OCI-LY3 (cell line): ENCODE results near the gene JCHAIN.
A peak's percentile ranks its signal among the peaks of the same experiment; 100 is the strongest.
"Not testable (repeated sequence)": the region's sequence is repeated elsewhere in the genome, so short reads cannot be mapped to it uniquely, and the experiment has no call there.

Source experiments
- H2AFZ ChIP-seq: fragments of 200-600, 300-600 bp; shearing (Covaris generic); 2 replicates; pipeline ENCODE4 v1.6.0; 2014; ENCODE audit warnings: antibody characterized with exemption, low read depth, low read length
- H3K27ac ChIP-seq: fragments of 200-600, 300-600 bp; sonication (generic); 2 replicates; pipeline ENCODE4 v1.5.1; 2014; ENCODE audit warnings: mild to moderate bottlenecking, low read length, moderate library complexity, mixed read lengths
- H3K27me3 ChIP-seq: fragments of 200-600, 300-600 bp; sonication (generic); 2 replicates; pipeline ENCODE4 v1.6.1; 2014; ENCODE audit warnings: low read depth, low read length, mixed read lengths
- H3K36me3 ChIP-seq: fragments of 200-600, 300-600 bp; sonication (generic); replicated peaks from 2 replicates; pipeline ENCODE3; 2014; ENCODE audit warnings: low read depth, low read length, mixed read lengths
- H3K4me1 ChIP-seq: fragments of 300-600, 200-600 bp; sonication (generic); 2 replicates; pipeline ENCODE4 v1.6.1; 2014; ENCODE audit warnings: low read length, mixed read lengths
- H3K4me2 ChIP-seq: fragments of 200-600, 300-600 bp; sonication (generic); 2 replicates; pipeline ENCODE4 v1.6.1; 2014; ENCODE audit warnings: low read length, mixed read lengths
- H3K4me3 ChIP-seq: fragments of 300-600, 200-600 bp; sonication (generic); 2 replicates; pipeline ENCODE4 v1.5.1; 2014; ENCODE audit warnings: antibody characterized with exemption, mild to moderate bottlenecking, low read length, moderate library complexity
- H3K79me2 ChIP-seq: fragments of 300-600, 200-600 bp; shearing (Covaris generic); 2 replicates; pipeline ENCODE4 v1.6.1; 2014; ENCODE audit warnings: mild to moderate bottlenecking, low read length, mixed read lengths
- H3K9ac ChIP-seq: fragments of 300-600, 200-600 bp; shearing (Covaris generic); 2 replicates; pipeline ENCODE4 v1.6.0; 2014; ENCODE audit warnings: mild to moderate bottlenecking, low read length, moderate library complexity
- H3K9me3 ChIP-seq: fragments of 200-600, 300-600 bp; shearing (Covaris generic); 2 replicates; pipeline ENCODE4 v1.6.1; 2014; ENCODE audit warnings: low read length, mixed read lengths; ENCODE audit not compliant: insufficient read depth
- H4K20me1 ChIP-seq: fragments of 200-600, 300-600 bp; sonication (generic); 2 replicates; pipeline ENCODE4 v1.6.1; 2016; ENCODE audit warnings: low read length, mixed read lengths; ENCODE audit not compliant: insufficient read depth
- CTCF ChIP-seq: fragments of 200-600, 300-600 bp; sonication (generic); IDR thresholded peaks from 2 replicates; pipeline ENCODE4 v1.5.1; 2014; ENCODE audit warnings: antibody characterized with exemption, low read length, low read depth
- EZH2phosphoT487 ChIP-seq: fragments of 200-600 bp; shearing (Covaris generic); IDR thresholded peaks from 2 replicates; pipeline ENCODE4 v1.6.1; 2018; ENCODE audit warnings: antibody characterized with exemption, mixed run types, low read depth

Gene JCHAIN

GRCh38 chr4:70704931-70705182, 38.5 kb upstream of the JCHAIN start:
- Histone ChIP-seq H4K20me1 (no peaks in the 10 kb centered on the region), H3K9ac (peak overlapping the region; percentile 82), H2AFZ (0 out of 2 replicates have a peak overlapping the region, but pooled peaks have one; percentile 72), H3K4me2 (peak overlapping the region; percentile 86), H3K27ac (peak overlapping the region; percentile 88), H3K4me3 (peak overlapping the region; percentile 89), H3K36me3 (no peaks in the 10 kb centered on the region), H3K79me2 (peaks cover 41% of the 10 kb centered on the region), H3K27me3 (no peaks in the 10 kb centered on the region), H3K4me1 (peaks cover 29% of the 10 kb centered on the region), H3K9me3 (no peaks in the 10 kb centered on the region)
- no peak for TF ChIP-seq EZH2phosphoT487
- no peak for TF ChIP-seq CTCF

DNA sequence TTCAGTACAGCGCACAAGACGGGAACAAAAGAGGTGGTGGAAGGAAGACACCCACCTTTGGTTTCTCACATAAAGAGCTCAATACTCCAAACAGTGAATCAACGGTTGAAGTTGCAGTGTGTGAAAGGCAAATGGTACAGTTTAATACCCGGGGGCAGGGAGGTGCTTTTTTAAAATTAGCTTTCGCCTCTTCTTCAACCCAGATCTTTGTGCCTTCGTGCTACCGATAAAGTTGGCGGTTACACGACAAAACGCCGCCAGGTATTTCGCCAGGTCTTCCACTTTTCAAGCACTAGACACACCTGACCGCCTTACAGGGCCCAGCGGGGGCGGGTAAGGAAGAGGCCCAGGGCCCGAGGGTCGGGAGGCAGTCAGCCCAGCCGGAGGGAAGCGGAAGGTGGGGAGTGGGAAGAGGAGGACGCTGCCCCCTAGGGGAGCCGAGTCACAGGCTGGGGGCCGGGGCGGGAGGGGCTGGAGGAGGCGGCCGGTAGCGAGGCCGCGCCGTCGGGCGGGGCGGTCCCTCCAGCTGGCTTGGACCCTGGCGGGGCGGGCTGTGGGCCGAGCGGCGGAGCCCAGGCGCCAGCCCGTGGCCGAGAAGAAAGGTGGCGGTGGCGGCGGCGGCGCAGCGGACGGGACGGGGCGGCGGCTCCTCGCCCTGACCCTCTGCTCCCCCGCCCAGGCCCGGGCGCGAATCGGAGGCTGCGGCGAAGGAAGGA, 38.1 kb upstream of the JCHAIN start:
- Histone ChIP-seq H3K9me3 (no peaks in the 10 kb centered on the region), H3K27ac (peak overlapping the region; percentile 88), H2AFZ (peak overlapping the region; percentile 73), H3K4me3 (peak overlapping the region; percentile 89), H3K36me3 (no peaks in the 10 kb centered on the region), H3K9ac (peak overlapping the region; percentile 82), H3K79me2 (peaks cover 36% of the 10 kb centered on the region), H4K20me1 (no peaks in the 10 kb centered on the region), H3K27me3 (no peaks in the 10 kb centered on the region), H3K4me2 (peak overlapping the region; percentile 86), H3K4me1 (peaks cover 24% of the 10 kb centered on the region)
- peak; percentile 55 for TF ChIP-seq CTCF
- TF ChIP-seq EZH2phosphoT487, result no peak

DNA sequence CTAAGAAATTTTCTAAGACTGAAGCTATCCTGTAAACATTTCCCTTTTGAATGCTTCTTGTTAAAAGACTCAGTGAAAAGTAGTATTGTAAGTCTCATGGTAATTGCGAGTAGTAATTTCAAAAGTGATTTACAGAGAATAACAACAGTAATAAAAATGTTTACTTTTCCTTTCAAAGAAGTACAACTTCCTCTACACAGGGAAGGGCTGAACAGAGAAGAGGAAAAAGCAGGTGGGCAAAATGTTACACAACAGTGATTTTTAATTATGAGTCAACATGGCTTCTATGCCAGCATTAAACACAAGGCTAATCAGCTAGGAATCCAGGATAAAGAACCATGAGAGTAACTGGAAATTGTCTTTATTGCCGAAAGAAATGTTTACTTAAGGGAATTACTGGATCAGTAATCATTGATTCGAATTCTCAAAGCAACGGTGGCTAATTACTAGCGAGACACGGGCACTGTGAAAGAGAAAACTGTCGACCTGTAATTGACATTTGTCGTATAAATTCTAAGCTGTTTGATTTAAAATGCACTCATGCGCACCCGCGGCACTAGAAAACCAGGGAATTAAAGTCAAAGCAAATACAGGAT, 37.4 kb upstream of the JCHAIN start:
- H3K36me3 ChIP-seq, result no peaks in the 10 kb centered on the region
- H3K9me3 ChIP-seq, result no peaks in the 10 kb centered on the region
- no peaks in the 10 kb centered on the region for H3K27me3 ChIP-seq
- H3K27ac ChIP-seq, result peak overlapping the region; percentile 88
- H2AFZ ChIP-seq, result peak overlapping the region; percentile 73
- H3K79me2 ChIP-seq, result peaks cover 29% of the 10 kb centered on the region
- peak overlapping the region; percentile 89 for H3K4me3 ChIP-seq
- peak overlapping the region; percentile 82 for H3K9ac ChIP-seq
- TF ChIP-seq CTCF, result no peak
- H4K20me1 ChIP-seq, result no peaks in the 10 kb centered on the region
- peaks cover 22% of the 10 kb centered on the region for H3K4me1 ChIP-seq
- peak overlapping the region; percentile 86 for H3K4me2 ChIP-seq

GRCh38 chr4:70702592-70702991, 36.3 kb upstream of the JCHAIN start:
- H3K4me2 ChIP-seq, H3K36me3 ChIP-seq, H3K9me3 ChIP-seq, H4K20me1 ChIP-seq, H3K4me3 ChIP-seq, H2AFZ ChIP-seq, H3K27ac ChIP-seq, H3K9ac ChIP-seq, H3K27me3 ChIP-seq: not testable (repeated sequence)
- H3K79me2 ChIP-seq, result peaks cover 18% of the 10 kb centered on the region
- peaks cover 22% of the 10 kb centered on the region for H3K4me1 ChIP-seq
